GM12875 (cell line): ENCODE results near the gene GAS7.

Source experiments
- H3K4me3 ChIP-seq: one replicate; pipeline ENCODE4 v1.5.1; 2011; ENCODE audit warnings: low read depth, low read length, control low read depth
- CTCF ChIP-seq: IDR thresholded peaks from 2 replicates; pipeline ENCODE4 v1.5.1; 2011; ENCODE audit warnings: low read depth, mild to moderate bottlenecking, control low read depth, inconsistent platforms, low read length, moderate library complexity, borderline replicate concordance; ENCODE audit not compliant: insufficient read depth

Gene GAS7

GRCh38 chr17:9878356-9878755, 320.1 kb downstream of the GAS7 start:
- no peak overlapping the region for H3K4me3 ChIP-seq
- TF ChIP-seq CTCF = no peak

DNA sequence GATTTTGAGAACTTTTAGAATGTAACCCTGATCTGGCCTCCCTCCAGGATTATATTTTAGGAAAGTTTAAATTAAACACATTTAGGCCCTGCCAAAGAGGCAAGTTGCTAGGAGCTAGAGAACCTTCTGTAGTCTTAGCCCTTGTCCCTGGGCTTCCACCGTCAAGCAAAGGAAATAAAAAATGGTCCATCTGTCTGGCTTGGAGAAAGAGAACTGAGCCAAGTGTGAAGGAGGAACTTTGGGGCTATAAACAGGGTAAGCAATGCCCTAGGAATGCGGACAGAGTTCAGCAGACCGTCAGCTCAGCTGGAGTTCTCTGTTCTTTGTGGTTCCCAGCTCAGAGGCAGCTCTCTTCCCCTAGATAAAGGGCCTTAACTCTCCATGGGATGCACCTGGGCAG, 323.0 kb downstream of the GAS7 start:
- no peak for TF ChIP-seq CTCF
- H3K4me3 ChIP-seq = no peak overlapping the region

GRCh38 chr17:9874722-9875121, 323.7 kb downstream of the GAS7 start:
- no peak for TF ChIP-seq CTCF
- no peak overlapping the region for H3K4me3 ChIP-seq

- no peak overlapping the region for H3K4me3 ChIP-seq
- no peak for TF ChIP-seq CTCF
Observed at GRCh38 chr17:9872852-9873251, 325.6 kb downstream of the GAS7 start.

GRCh38 chr17:9868552-9868951, 329.9 kb downstream of the GAS7 start:
- no peak for TF ChIP-seq CTCF
- H3K4me3 ChIP-seq = no peak overlapping the region

- no peak for TF ChIP-seq CTCF
- H3K4me3 ChIP-seq = no peak overlapping the region
Observed at GRCh38 chr17:9865586-9865985, 332.8 kb downstream of the GAS7 start.

- TF ChIP-seq CTCF = no peak
Observed at GRCh38 chr17:9862949-9863348, 335.5 kb downstream of the GAS7 start.

More at GRCh38 chr17:9862949-9863348, 335.5 kb downstream of the GAS7 start:
- H3K4me3 ChIP-seq = no peak overlapping the region
